Keratinocyte (primary cell): ENCODE data around the gene HNRNPL. TPM values are rescaled to one million over a fixed set of nuclear protein-coding genes. Genes with fewer than 3 reads are reported as not detected.

Experiments used
- DNase-seq: peaks from one replicate; pipeline ENCODE4 v3.0.0-alpha.2; 2011; ENCODE audit warnings: low read depth, missing footprints, low spot score
- FAIRE-seq: peaks from 2 replicates; lab custom pipeline; 2011; peaks lifted over from hg19 to GRCh38; lab: Jason Lieb, UNC
- H2AFZ ChIP-seq: 2 replicates; pipeline ENCODE4 v1.6.0; 2012; ENCODE audit warnings: low read length, control low read depth, inconsistent platforms; ENCODE audit not compliant: control insufficient read depth
- H3K27ac ChIP-seq: 2 replicates; pipeline ENCODE4 v1.5.1; 2011; ENCODE audit warnings: low read length; ENCODE audit not compliant: control insufficient read depth, insufficient read depth
- H3K27me3 ChIP-seq: 3 replicates; pipeline ENCODE4 v1.6.0; 2011; ENCODE audit warnings: low read length; ENCODE audit not compliant: control insufficient read depth, insufficient read depth; ENCODE audit errors: extremely low read depth
- H3K36me3 ChIP-seq, 2 experiments: 2 replicates in 1 of 2; 3 replicates in 1 of 2; pipeline ENCODE4 v1.5.1; 2011; ENCODE audit warnings: low read length in 2 of 2, mild to moderate bottlenecking in 1 of 2; ENCODE audit not compliant: control insufficient read depth in 2 of 2, insufficient read depth in 2 of 2; ENCODE audit errors: extremely low read depth in 1 of 2
- H3K4me1 ChIP-seq: 3 replicates; pipeline ENCODE4 v1.5.1; 2011; ENCODE audit warnings: low read length; ENCODE audit not compliant: control insufficient read depth, insufficient read depth; ENCODE audit errors: extremely low read depth
- H3K4me2 ChIP-seq: 3 replicates; pipeline ENCODE4 v1.6.0; 2011; ENCODE audit warnings: low read depth, low read length; ENCODE audit not compliant: control insufficient read depth, insufficient read depth; ENCODE audit errors: extremely low read depth
- H3K4me3 ChIP-seq, 3 experiments: fragments of 200-600 bp in 1 of 3; sonication (generic) in 1 of 3; 2 replicates in 2 of 3; 3 replicates in 1 of 3; pipeline ENCODE4 v1.5.1; 2011 to 2016; ENCODE audit warnings: low read length in 3 of 3, mild to moderate bottlenecking in 3 of 3, control low read depth in 2 of 3, inconsistent platforms in 1 of 3, low read depth in 1 of 3, mixed read lengths in 1 of 3, mixed run types in 1 of 3, moderate library complexity in 1 of 3; ENCODE audit not compliant: control insufficient read depth in 2 of 3, insufficient read depth in 2 of 3; ENCODE audit errors: extremely low read depth in 1 of 3
- H3K79me2 ChIP-seq: 2 replicates; pipeline ENCODE4 v1.6.0; 2012; ENCODE audit warnings: low read length; ENCODE audit not compliant: control insufficient read depth, insufficient read depth
- H3K9ac ChIP-seq: 3 replicates; pipeline ENCODE4 v1.6.0; 2011; ENCODE audit warnings: low read length; ENCODE audit not compliant: control insufficient read depth, insufficient read depth; ENCODE audit errors: extremely low read depth
- H3K9me1 ChIP-seq: 3 replicates; pipeline ENCODE4 v1.6.0; 2011; ENCODE audit warnings: low read length; ENCODE audit not compliant: control insufficient read depth, insufficient read depth; ENCODE audit errors: extremely low read depth
- H3K9me3 ChIP-seq: 2 replicates; pipeline ENCODE4 v1.5.1; 2012; ENCODE audit warnings: low read depth, low read length; ENCODE audit not compliant: control insufficient read depth
- H4K20me1 ChIP-seq: 3 replicates; pipeline ENCODE4 v1.6.0; 2011; ENCODE audit warnings: low read length; ENCODE audit not compliant: control insufficient read depth, insufficient read depth; ENCODE audit errors: extremely low read depth
- EZH2 ChIP-seq: IDR thresholded peaks from one replicate; pipeline ENCODE4 v1.6.1; 2012; ENCODE audit warnings: inconsistent platforms, mild to moderate bottlenecking, low read length, moderate library complexity
- dilution Hi-C: fragments of 300-500 bp; cut with MboI; formaldehyde crosslinking; loops from one replicate; pipeline ENCODE4 v1.7.0; 2020; ENCODE audit warnings: low sequenced_read_pairs; ENCODE audit not compliant: extremely low pct_ligation_motif_present
- polyA plus RNA-seq, 5 experiments: library from polyadenylated mRNA; depleted of rRNA in 3 of 5; stranded (reverse) in 3 of 5; stranded (forward) in 1 of 5; unstranded in 1 of 5; fragments of >200 nt; gene quantifications; 1 replicate in 1 of 5; 2 replicates in 3 of 5; 3 replicates in 1 of 5; pipeline versions ENCODE4 v1.2.1 to v1.2.3, GENCODE V29; 2011 to 2012; ENCODE audit warnings: missing spikeins in 2 of 5, low read depth in 1 of 5, low replicate concordance in 1 of 5
- TF ChIP-seq, protein P1 (sequence below), 3 experiments: IDR thresholded peaks in 1 of 3; conservative IDR thresholded peaks in 1 of 3; optimal IDR thresholded peaks in 1 of 3; 2 replicates in 2 of 3; 3 replicates in 1 of 3; pipeline versions ENCODE3 to v1.5.1; 2011; ENCODE audit warnings: low read length in 3 of 3, mild to moderate bottlenecking in 3 of 3, moderate library complexity in 2 of 3, control low read depth in 1 of 3, inconsistent platforms in 1 of 3; ENCODE audit not compliant: insufficient read depth in 2 of 3; ENCODE audit errors: extremely low read depth in 1 of 3

Gene HNRNPL
- polyA plus RNA-seq, 1 donor (not counting 4 experiments of a cell fraction or from before 2014, with no cell fraction given), result 308 TPM

DNA sequence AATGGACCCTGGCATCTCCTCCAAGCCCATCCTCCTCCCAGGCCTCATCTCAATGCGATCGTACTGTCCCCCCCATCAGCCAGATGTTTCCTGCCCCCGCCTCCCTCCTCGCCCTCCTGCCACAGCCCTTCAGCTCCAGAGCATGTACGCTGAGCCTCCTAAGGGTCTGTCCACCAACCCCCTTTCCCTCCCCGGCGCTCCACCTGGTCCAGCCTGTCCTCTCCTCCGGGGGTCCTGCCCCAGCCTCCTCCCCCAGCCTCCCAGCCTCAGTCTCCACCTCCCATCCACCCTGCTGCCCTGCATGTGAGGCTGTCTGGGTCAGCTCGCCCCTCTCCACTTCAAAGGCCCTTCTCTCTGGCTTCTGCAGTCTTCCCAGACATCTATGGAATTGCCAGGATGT, 45.2 kb upstream of the HNRNPL start:
- DNase-seq (no peak), FAIRE-seq (no peak)
- Histone ChIP-seq H3K27ac (no peak overlapping the region), H3K4me3 (no peak overlapping the region), H3K4me1 (peaks cover 14% of the 10 kb centered on the region), H3K9me3 (no peaks in the 10 kb centered on the region), H3K36me3 (peaks cover 0 to 3% of the 10 kb centered on the region in 2 experiments), H4K20me1 (no peaks in the 10 kb centered on the region), H3K79me2 (peaks cover 9% of the 10 kb centered on the region), H3K9ac (no peak overlapping the region), H3K4me2 (no peak overlapping the region), H3K27me3 (no peaks in the 10 kb centered on the region), H3K9me1 (no peaks in the 10 kb centered on the region), H2AFZ (no peak overlapping the region)
- no peak for TF ChIP-seq EZH2
- TF ChIP-seq, protein P1, sequence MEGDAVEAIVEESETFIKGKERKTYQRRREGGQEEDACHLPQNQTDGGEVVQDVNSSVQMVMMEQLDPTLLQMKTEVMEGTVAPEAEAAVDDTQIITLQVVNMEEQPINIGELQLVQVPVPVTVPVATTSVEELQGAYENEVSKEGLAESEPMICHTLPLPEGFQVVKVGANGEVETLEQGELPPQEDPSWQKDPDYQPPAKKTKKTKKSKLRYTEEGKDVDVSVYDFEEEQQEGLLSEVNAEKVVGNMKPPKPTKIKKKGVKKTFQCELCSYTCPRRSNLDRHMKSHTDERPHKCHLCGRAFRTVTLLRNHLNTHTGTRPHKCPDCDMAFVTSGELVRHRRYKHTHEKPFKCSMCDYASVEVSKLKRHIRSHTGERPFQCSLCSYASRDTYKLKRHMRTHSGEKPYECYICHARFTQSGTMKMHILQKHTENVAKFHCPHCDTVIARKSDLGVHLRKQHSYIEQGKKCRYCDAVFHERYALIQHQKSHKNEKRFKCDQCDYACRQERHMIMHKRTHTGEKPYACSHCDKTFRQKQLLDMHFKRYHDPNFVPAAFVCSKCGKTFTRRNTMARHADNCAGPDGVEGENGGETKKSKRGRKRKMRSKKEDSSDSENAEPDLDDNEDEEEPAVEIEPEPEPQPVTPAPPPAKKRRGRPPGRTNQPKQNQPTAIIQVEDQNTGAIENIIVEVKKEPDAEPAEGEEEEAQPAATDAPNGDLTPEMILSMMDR (optimal IDR thresholded peaks at IDR 0.05 in 1 of 3, IDR thresholded peaks at IDR 0.05 in 1 of 3, conservative IDR thresholded peaks at IDR 0.05 in 1 of 3; ENCODE audit: extremely low read depth in 1 of 3, insufficient read depth in 2 of 3, low read length in 3 of 3), result no peak
- dilution Hi-C loops, result no loop called here

DNA sequence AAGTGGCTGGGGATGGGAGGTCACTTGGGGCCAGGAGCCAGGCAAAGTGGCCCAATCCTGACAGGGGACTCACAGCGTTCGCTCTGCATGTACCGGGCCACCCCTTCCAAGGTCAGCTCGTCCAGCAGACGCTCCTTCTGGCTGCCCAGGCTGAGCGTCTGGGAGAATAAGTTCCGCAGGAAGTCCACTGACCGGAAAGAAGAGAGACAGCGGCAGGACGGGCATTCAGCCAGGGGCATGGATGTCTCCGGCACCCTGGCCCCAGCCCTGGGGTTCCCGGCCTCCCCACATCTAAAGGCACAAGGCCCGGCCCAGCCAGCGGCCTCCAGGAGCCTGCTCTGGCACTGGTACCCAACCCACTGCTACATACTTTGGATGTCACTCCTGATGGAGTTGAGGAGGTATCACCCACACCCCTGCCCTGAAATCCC, 43.6 kb upstream of the HNRNPL start:
- H3K27me3 ChIP-seq, result no peaks in the 10 kb centered on the region
- H4K20me1 ChIP-seq, result no peaks in the 10 kb centered on the region
- H2AFZ ChIP-seq, result no peak overlapping the region
- TF ChIP-seq, protein P1 (optimal IDR thresholded peaks at IDR 0.05 in 1 of 3, IDR thresholded peaks at IDR 0.05 in 1 of 3, conservative IDR thresholded peaks at IDR 0.05 in 1 of 3; ENCODE audit: extremely low read depth in 1 of 3, insufficient read depth in 2 of 3, low read length in 3 of 3), result no peak
- TF ChIP-seq EZH2, result no peak
- H3K27ac ChIP-seq, result no peak overlapping the region
- peaks cover 4% of the 10 kb centered on the region for H3K79me2 ChIP-seq
- no peak overlapping the region for H3K4me2 ChIP-seq
- dilution Hi-C loops, result no loop called here
- peaks cover 7 to 10% of the 10 kb centered on the region in 2 experiments for H3K36me3 ChIP-seq
- FAIRE-seq, result no peak
- no peak overlapping the region for H3K9ac ChIP-seq
- no peak overlapping the region for H3K4me3 ChIP-seq
- H3K9me3 ChIP-seq, result no peaks in the 10 kb centered on the region
- H3K9me1 ChIP-seq, result no peaks in the 10 kb centered on the region
- peaks cover 7% of the 10 kb centered on the region for H3K4me1 ChIP-seq
- DNase-seq, result no peak
